Peyer's patch (tissue), 4 donors: Measurements from ENCODE around the gene ADGRG3.

ENCODE experiments used
- POLR2A ChIP-seq, 2 donors: fragments of 450-650 bp; IDR thresholded peaks; one replicate each; pipeline ENCODE4 v1.5.1; 2017; ENCODE audit warnings: antibody characterized with exemption in 2 of 2, mild to moderate bottlenecking in 2 of 2, moderate library complexity in 2 of 2
- TF ChIP-seq, protein P1 (sequence below), 6 experiments: fragments of 450-650 bp in 4 of 6; fragments of 200-600 bp in 2 of 6; sonication (generic) in 1 of 6; IDR thresholded peaks; one replicate each; pipeline ENCODE4 v1.5.1; 2017 to 2019; ENCODE audit warnings: antibody characterized with exemption in 6 of 6, mild to moderate bottlenecking in 3 of 6, moderate library complexity in 1 of 6

DNA sequence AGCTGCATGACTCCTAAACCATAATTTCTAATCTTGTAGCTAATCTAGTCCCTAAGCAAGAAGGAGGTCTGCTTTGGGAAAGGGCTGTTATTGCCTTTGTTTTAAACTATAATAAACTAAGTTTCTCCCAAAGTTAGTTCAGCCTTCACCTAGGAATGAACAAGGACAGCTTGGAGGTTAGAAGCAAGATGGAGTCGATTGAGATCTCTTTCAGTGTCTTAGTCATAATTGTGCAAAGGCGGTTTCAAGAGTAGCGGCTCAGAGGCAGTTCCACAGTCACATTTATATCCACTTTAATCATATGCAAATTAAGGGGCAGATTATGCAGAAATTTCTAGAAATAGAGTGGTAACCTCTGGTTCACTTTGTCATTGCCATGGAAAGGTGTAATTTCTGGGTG is 43.9 kb downstream of the ADGRG3 start:
- TF ChIP-seq, protein P1, sequence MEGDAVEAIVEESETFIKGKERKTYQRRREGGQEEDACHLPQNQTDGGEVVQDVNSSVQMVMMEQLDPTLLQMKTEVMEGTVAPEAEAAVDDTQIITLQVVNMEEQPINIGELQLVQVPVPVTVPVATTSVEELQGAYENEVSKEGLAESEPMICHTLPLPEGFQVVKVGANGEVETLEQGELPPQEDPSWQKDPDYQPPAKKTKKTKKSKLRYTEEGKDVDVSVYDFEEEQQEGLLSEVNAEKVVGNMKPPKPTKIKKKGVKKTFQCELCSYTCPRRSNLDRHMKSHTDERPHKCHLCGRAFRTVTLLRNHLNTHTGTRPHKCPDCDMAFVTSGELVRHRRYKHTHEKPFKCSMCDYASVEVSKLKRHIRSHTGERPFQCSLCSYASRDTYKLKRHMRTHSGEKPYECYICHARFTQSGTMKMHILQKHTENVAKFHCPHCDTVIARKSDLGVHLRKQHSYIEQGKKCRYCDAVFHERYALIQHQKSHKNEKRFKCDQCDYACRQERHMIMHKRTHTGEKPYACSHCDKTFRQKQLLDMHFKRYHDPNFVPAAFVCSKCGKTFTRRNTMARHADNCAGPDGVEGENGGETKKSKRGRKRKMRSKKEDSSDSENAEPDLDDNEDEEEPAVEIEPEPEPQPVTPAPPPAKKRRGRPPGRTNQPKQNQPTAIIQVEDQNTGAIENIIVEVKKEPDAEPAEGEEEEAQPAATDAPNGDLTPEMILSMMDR (IDR thresholded peaks at IDR 0.05) = no peak
- TF ChIP-seq POLR2A (IDR thresholded peaks at IDR 0.05) = no peak
